Activated CD8-positive, alpha-beta T cell treated with anti-CD3 and anti-CD28 coated beads, Interleukin-2, amount 10 ng/mL, durations not matched to agents 7 days and 5 days (primary cell): ENCODE data around the gene L3MBTL4. TPM values are rescaled to one million over a fixed set of nuclear protein-coding genes. Genes with fewer than 3 reads are reported as not detected.

Experiments
- ATAC-seq: fragments of 150-1000 bp; cut with Tn5 transposase; one replicate; pipeline ENCODE4 v1.10.0; 2021; ENCODE audit warnings: moderate library complexity
- CTCF ChIA-PET: fragments of 350-600 bp; sonication (Branson Sonifier 250); formaldehyde crosslinking; loops from one replicate; lab custom pipeline; 2021; ENCODE audit warnings: antibody characterized with exemption; lab: Charles Lee
- POLR2A ChIA-PET: fragments of 350-600 bp; sonication (Branson Sonifier 250); formaldehyde crosslinking; loops from one replicate; lab custom pipeline; 2021; ENCODE audit warnings: antibody characterized with exemption; lab: Charles Lee
- DNase-seq: peaks from one replicate; pipeline ENCODE4 v3.0.0-alpha.2; 2020
- H3K27ac Mint-ChIP-seq: one replicate; pipeline ENCODE4 v1.8.0; 2021; ENCODE audit warnings: mild to moderate bottlenecking, mixed read lengths
- H3K27me3 Mint-ChIP-seq: one replicate; pipeline ENCODE4 v1.8.0; 2021; ENCODE audit warnings: low read depth, mixed read lengths
- H3K36me3 Mint-ChIP-seq: one replicate; pipeline ENCODE4 v1.8.0; 2021; ENCODE audit warnings: low read depth, mixed read lengths
- H3K4me1 Mint-ChIP-seq: one replicate; pipeline ENCODE4 v1.8.0; 2021; ENCODE audit warnings: low read depth, mixed read lengths
- H3K4me3 Mint-ChIP-seq: one replicate; pipeline ENCODE4 v1.8.0; 2021; ENCODE audit warnings: mild to moderate bottlenecking, mixed read lengths
- H3K9me3 Mint-ChIP-seq: one replicate; pipeline ENCODE4 v1.8.0; 2022; ENCODE audit warnings: mixed read lengths; ENCODE audit not compliant: insufficient read depth
- total RNA-seq, 2 experiments: library from RNA; stranded (reverse); gene quantifications; one replicate each; pipeline ENCODE4 v1.2.3, GENCODE V29; 2021

The L3MBTL4 gene
- total RNA-seq, 2 experiments from 2014 or later = not detected

DNA sequence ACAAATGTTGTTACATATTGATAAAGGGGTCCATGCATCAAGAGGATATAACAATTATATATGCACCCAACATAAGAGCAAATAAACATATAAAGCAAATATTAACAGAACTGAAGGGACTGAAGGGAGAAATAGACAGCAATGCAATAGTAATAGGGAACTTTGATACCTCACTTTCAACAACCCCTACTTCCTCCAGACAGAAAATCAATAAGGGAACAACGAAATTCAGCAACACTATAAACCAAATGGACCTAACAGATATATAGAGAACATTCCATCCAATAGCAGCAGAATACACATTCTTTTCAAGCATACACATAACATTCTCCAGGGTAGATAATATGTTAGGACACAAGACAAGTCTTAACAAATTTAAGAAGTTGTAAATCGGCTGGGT is 71.7 kb downstream of the L3MBTL4 start:
- ATAC-seq (no peak), DNase-seq (no peak)
- POLR2A ChIA-PET = no interaction called here
- Mint-ChIP-seq H3K4me3 (no peak overlapping the region), H3K9me3 (peaks cover 10% of the 10 kb centered on the region), H3K27me3 (no peaks in the 10 kb centered on the region), H3K27ac (no peak overlapping the region), H3K36me3 (no peaks in the 10 kb centered on the region), H3K4me1 (no peaks in the 10 kb centered on the region)
- CTCF ChIA-PET = no interaction called here

DNA sequence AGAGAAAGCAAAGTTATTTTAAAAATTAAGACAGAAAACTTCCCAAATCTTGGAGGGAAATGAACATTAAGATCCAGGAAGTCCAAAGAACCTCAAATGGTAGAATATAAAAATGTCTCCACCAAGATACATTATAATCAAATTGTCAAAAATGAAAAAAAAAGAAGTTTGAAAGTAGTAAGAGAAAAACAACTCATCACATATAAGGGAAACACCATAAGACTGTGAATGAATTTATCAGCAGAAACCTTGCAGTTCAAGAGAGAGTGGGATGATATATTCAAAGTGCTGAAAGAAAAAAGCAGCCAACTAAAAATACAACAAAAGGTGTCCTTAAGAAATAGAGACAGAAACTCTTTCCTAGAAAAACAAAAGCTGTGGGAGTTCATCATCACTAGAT is 73.0 kb downstream of the L3MBTL4 start:
- peaks cover 12% of the 10 kb centered on the region for H3K9me3 Mint-ChIP-seq
- no peak overlapping the region for H3K27ac Mint-ChIP-seq
- ATAC-seq = no peak
- CTCF ChIA-PET = no interaction called here
- POLR2A ChIA-PET = no interaction called here
- no peaks in the 10 kb centered on the region for H3K4me1 Mint-ChIP-seq
- no peaks in the 10 kb centered on the region for H3K36me3 Mint-ChIP-seq
- H3K4me3 Mint-ChIP-seq = no peak overlapping the region
- no peaks in the 10 kb centered on the region for H3K27me3 Mint-ChIP-seq
- no peak for DNase-seq

DNA sequence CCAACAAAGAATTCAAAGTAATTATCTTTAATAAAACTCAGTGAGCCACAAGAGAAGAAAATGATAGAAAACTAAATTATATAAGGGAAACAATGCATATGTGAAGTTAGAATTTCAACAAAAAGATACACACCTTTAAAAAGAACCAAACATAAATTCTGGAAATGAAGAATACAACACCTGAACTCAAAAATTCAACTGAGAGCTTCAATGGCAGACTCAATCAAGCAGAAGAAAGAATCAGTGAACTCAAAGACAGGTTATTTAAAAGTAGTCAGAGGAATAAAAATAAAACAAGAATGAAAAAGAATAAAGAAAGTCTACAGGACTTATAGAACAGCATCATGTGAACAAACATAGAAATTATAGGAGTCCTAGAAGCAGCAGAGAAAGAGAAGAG is 73.4 kb downstream of the L3MBTL4 start:
- ChIA-PET POLR2A (no interaction called here), CTCF (no interaction called here)
- DNase-seq = no peak
- Mint-ChIP-seq H3K4me1 (no peaks in the 10 kb centered on the region), H3K9me3 (peaks cover 15% of the 10 kb centered on the region), H3K27me3 (no peaks in the 10 kb centered on the region), H3K27ac (no peak overlapping the region), H3K36me3 (no peaks in the 10 kb centered on the region), H3K4me3 (no peak overlapping the region)
- ATAC-seq = no peak

DNA sequence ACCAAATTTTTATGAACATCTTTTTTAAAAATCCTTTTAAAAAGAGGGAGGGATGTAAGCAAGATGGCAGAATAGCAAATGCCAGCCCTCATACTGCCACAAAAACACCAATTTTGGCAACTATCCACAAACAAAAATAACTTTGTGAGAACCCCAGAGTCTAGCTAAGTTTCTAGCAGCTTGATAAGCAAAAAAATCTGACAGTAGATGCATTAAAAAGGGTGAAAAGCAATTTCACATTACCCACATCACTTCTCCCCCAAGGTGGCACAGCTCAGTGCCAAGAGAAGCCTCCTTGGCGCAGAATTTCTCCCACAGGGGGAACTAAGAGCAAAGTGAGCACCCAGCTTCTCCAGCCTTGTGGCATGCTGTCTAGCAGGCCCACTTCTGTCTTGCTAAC is 74.6 kb downstream of the L3MBTL4 start:
- Mint-ChIP-seq H3K27me3 (no peaks in the 10 kb centered on the region), H3K9me3 (peaks cover 15% of the 10 kb centered on the region), H3K4me3 (no peak overlapping the region), H3K36me3 (no peaks in the 10 kb centered on the region), H3K27ac (no peak overlapping the region), H3K4me1 (no peaks in the 10 kb centered on the region)
- ATAC-seq = no peak
- POLR2A ChIA-PET = no interaction called here
- DNase-seq = no peak
- CTCF ChIA-PET = interaction anchor here (0.7 kb wide), 1 partner anchor 142 kb away, joined by 3 read pairs; no protein-coding TSS in a partner anchor

DNA sequence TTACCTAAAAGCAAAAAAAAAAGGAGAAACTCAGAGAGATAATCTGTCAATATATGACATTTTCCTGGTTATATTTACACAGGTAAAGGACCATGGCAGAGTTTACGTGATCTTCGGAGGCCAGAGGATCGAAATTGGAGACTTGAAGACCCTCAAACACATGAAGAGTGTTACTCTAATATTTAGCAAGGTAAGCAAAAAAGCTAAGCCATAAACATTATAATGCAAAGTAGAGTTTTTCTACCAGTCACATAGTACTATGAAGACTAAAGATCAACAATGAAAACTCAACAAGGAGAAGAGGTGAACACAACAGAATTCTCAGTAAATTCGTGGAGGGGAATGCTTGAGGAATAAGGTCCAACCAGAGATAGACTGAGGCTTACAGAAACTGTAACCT is 78.5 kb downstream of the L3MBTL4 start:
- no peaks in the 10 kb centered on the region for H3K4me1 Mint-ChIP-seq

DNA sequence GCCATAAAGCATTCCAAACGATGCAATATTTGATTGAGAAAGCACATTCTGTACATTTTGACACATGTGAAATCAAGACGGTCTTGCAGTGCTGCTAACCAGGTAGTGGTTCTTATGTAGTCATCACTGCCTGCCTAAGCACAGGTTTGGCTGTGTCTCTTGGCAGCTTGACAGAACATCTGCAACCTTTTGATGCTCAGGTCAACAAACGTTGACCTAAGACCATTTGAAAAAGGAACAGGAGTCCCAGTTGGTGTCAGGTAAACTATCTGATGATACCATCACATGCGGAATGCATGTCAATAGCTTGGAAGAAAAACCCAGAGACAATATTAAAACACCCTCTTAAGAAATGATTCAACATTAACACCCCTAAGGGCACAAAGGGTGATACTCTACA is 80.7 kb downstream of the L3MBTL4 start:
- Mint-ChIP-seq H3K27ac (no peak overlapping the region), H3K27me3 (no peaks in the 10 kb centered on the region), H3K36me3 (no peaks in the 10 kb centered on the region), H3K4me3 (no peak overlapping the region), H3K9me3 (peaks cover 6% of the 10 kb centered on the region), H3K4me1 (no peaks in the 10 kb centered on the region)
- ChIA-PET POLR2A (no interaction called here), CTCF (no interaction called here)
- DNase-seq (no peak), ATAC-seq (no peak)

More for the DNA sequence above, 78.5 kb downstream of the L3MBTL4 start:
- Mint-ChIP-seq H3K27ac (no peak overlapping the region), H3K27me3 (no peaks in the 10 kb centered on the region), H3K36me3 (no peaks in the 10 kb centered on the region), H3K4me3 (no peak overlapping the region), H3K9me3 (peaks cover 10% of the 10 kb centered on the region)
- ChIA-PET POLR2A (no interaction called here), CTCF (no interaction called here)
- ATAC-seq (no peak), DNase-seq (no peak)

DNA sequence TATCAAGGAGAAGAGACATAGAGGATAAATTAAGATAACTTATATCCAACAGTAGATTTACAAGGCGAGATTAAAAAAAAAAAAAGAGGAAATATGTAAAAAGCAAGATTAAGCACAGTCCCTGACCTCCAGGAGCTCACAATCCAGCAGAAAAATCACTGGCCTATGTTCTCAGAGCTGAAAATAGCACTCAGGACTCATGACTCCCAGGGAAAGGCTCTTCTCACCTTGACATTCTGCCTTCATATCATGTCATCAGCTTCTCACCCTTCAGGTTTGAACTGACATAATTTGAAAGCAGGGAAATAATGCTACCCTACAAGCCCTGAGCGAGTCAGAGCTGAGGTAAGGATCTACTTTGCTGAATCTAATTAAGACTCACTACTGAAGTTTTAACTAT is 82.8 kb downstream of the L3MBTL4 start:
- ATAC-seq = no peak
- CTCF ChIA-PET = no interaction called here

DNA sequence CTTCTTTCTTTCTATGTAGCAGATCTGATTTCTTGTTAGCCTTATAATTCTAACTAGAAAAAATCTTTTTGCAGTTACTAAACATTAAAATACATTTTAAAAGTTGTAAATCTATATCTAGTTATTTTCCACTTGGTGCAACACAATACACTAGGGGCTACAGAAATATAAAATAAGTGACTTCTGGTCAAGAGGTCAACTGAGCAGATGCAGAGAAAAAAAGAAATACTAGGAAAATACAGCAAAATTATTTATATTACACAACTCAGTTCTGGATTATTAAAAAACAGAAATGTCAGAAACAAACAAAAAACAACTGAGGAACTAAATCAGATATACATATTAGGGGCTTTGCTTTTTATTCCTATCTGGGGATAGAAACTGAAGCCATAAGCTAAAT is 83.9 kb downstream of the L3MBTL4 start:
- ChIA-PET CTCF (no interaction called here), POLR2A (no interaction called here)
- DNase-seq (no peak), ATAC-seq (no peak)
- H3K27me3 Mint-ChIP-seq = no peaks in the 10 kb centered on the region
- H3K9me3 Mint-ChIP-seq = peaks cover 12% of the 10 kb centered on the region
- no peaks in the 10 kb centered on the region for H3K4me1 Mint-ChIP-seq
- H3K4me3 Mint-ChIP-seq = no peak overlapping the region
- no peaks in the 10 kb centered on the region for H3K36me3 Mint-ChIP-seq
- no peak overlapping the region for H3K27ac Mint-ChIP-seq

More for the DNA sequence above, 82.8 kb downstream of the L3MBTL4 start:
- POLR2A ChIA-PET = interaction anchor here (0.6 kb wide), 1 partner anchor 1473 kb away, joined by 5 read pairs; no protein-coding TSS in a partner anchor
- no peaks in the 10 kb centered on the region for H3K27me3 Mint-ChIP-seq
- H3K4me1 Mint-ChIP-seq = no peaks in the 10 kb centered on the region
- no peak overlapping the region for H3K27ac Mint-ChIP-seq
- no peak for DNase-seq
- H3K9me3 Mint-ChIP-seq = peaks cover 16% of the 10 kb centered on the region
- no peaks in the 10 kb centered on the region for H3K36me3 Mint-ChIP-seq
- H3K4me3 Mint-ChIP-seq = no peak overlapping the region

DNA sequence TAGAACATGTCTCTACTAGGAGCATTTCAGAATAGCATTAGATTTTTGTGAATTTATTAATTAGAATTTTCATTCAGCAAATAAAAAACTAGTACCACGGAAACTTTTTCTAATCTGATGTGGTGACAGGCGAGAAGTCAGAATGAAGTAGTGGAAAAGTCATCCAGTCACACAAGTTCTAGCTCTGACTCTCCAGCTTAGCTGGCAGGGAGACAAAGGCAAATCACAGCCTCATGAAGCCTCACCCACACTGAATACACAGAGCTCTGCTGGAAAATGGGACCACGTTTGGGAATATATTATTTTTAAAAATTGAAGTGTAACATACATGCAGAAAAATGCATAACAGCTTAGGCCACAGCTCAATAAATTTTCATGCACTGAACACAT is 86.1 kb downstream of the L3MBTL4 start:
- DNase-seq = no peak
- ATAC-seq = no peak
- CTCF ChIA-PET = no interaction called here
- H3K36me3 Mint-ChIP-seq = no peaks in the 10 kb centered on the region
- H3K4me1 Mint-ChIP-seq = no peaks in the 10 kb centered on the region
- peaks cover 12% of the 10 kb centered on the region for H3K9me3 Mint-ChIP-seq
- no peak overlapping the region for H3K4me3 Mint-ChIP-seq
- POLR2A ChIA-PET = no interaction called here
- no peak overlapping the region for H3K27ac Mint-ChIP-seq
- no peaks in the 10 kb centered on the region for H3K27me3 Mint-ChIP-seq

DNA sequence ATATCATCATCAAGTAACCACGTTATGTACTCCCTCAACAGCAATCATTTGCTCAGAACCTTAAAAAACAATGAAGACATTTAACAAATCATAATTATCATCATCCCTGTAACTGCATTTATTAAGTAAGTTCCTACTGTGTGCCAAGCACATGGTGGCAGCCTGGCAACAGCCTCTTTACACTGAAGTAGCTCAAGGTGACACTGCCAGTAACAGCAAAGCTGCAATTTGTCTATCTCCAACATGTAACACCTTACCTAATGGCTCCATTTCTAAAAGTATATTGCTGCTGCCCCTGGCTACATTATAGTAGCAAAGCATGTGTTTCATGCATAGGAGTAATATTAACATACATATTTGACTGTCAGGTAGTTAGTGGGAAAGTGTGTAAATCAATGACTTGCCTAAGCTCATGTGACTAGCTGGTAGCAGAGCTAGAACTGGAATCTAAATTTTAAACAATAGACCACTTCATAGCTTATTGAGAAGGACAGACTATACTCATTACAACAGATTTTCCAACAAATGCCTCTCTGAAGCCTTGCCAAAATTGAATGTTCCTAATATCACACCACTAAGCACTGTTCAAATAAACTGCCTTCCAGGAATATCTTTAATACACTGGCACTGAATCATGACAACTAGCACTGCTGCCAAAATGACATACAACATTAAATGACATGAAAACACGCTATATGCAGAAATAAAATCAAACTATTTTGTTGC is 86.7 kb downstream of the L3MBTL4 start:
- Mint-ChIP-seq H3K27me3 (no peaks in the 10 kb centered on the region), H3K4me3 (no peak overlapping the region), H3K4me1 (no peaks in the 10 kb centered on the region), H3K27ac (no peak overlapping the region), H3K9me3 (peaks cover 12% of the 10 kb centered on the region), H3K36me3 (no peaks in the 10 kb centered on the region)
- CTCF ChIA-PET = no interaction called here
- POLR2A ChIA-PET = no interaction called here
- ATAC-seq = no peak
- no peak for DNase-seq

DNA sequence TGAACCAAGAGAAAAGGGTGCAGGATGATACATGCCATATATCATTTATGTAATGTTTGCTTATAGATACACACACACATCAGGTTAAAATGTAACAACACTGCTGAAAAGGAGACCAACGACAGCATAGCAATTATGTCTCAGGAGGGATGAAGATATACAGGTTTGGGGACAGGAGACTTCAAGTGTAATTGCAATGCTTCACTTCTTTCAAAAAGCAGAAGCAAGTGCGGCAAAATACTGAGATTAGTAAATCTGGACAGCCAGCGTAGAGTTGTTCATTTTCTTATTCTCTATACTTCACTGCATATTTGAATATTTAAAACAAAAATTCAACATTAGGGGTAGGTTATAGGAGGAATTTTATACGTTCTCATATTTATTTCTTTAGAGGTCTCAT is 87.2 kb downstream of the L3MBTL4 start:
- POLR2A ChIA-PET = no interaction called here
- Mint-ChIP-seq H3K27ac (no peak overlapping the region), H3K9me3 (peaks cover 12% of the 10 kb centered on the region), H3K36me3 (no peaks in the 10 kb centered on the region), H3K4me1 (no peaks in the 10 kb centered on the region), H3K27me3 (no peaks in the 10 kb centered on the region), H3K4me3 (no peak overlapping the region)
- DNase-seq (no peak), ATAC-seq (no peak)
- CTCF ChIA-PET = no interaction called here

DNA sequence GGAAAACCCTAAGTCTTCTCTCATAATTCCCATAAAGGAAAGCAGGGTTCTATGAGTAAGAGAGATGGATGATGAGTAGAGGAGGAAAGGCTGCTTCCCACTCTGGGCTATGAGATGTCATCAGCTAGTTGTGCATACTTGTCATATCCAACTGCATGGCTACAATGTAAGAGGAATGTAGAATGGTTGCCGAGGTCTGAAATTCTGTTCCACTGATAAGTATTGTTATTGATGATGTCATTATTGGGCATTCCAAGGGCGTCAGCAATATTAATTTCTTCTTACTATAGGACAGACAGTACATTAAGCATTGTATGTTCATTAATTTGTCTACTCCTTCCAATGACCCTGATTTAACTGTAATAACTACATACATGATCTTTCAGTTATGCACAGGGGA is 88.1 kb downstream of the L3MBTL4 start:
- ATAC-seq = no peak

More for the DNA sequence above, 88.1 kb downstream of the L3MBTL4 start:
- ChIA-PET POLR2A (no interaction called here), CTCF (no interaction called here)
- no peak for DNase-seq
- no peak overlapping the region for H3K27ac Mint-ChIP-seq
- no peaks in the 10 kb centered on the region for H3K36me3 Mint-ChIP-seq
- H3K9me3 Mint-ChIP-seq = peaks cover 12% of the 10 kb centered on the region
- no peak overlapping the region for H3K4me3 Mint-ChIP-seq
- H3K4me1 Mint-ChIP-seq = no peaks in the 10 kb centered on the region
- no peaks in the 10 kb centered on the region for H3K27me3 Mint-ChIP-seq
